Trophoblast cell (in vitro differentiated cells and primary cell): ENCODE measurements around the gene RFX3.

Experiments
- DNase-seq, 2 donors: peaks; one replicate each; pipeline ENCODE4 v3.0.0-alpha.2; 2016
- H2AFZ ChIP-seq: 2 replicates; pipeline ENCODE4 v1.6.1; 2013; ENCODE audit warnings: low read length, moderate library complexity, mild to moderate bottlenecking; ENCODE audit not compliant: insufficient read depth, poor library complexity
- H2AK5ac ChIP-seq: 2 replicates; pipeline ENCODE4 v1.6.1; 2013; ENCODE audit warnings: mild to moderate bottlenecking, low read length
- H2BK120ac ChIP-seq: 2 replicates; pipeline ENCODE4 v1.6.1; 2013; ENCODE audit warnings: low read length, mild to moderate bottlenecking, moderate library complexity; ENCODE audit not compliant: insufficient read depth, poor library complexity
- H2BK12ac ChIP-seq: 2 replicates; pipeline ENCODE4 v1.6.1; 2013; ENCODE audit warnings: mild to moderate bottlenecking, low read length, moderate library complexity
- H2BK5ac ChIP-seq: 2 replicates; pipeline ENCODE4 v1.6.1; 2013; ENCODE audit warnings: low read length, low read depth, moderate library complexity, mild to moderate bottlenecking; ENCODE audit not compliant: poor library complexity
- H3K14ac ChIP-seq: 2 replicates; pipeline ENCODE4 v1.6.1; 2013; ENCODE audit warnings: mild to moderate bottlenecking, low read length
- H3K18ac ChIP-seq: 2 replicates; pipeline ENCODE4 v1.6.1; 2013; ENCODE audit warnings: mild to moderate bottlenecking, low read length
- H3K23ac ChIP-seq: 2 replicates; pipeline ENCODE4 v1.6.1; 2013; ENCODE audit warnings: low read length
- H3K27ac ChIP-seq: 2 replicates; pipeline ENCODE4 v1.5.1; 2013; ENCODE audit warnings: low read depth, mild to moderate bottlenecking, inconsistent platforms, low read length, moderate library complexity
- H3K27me3 ChIP-seq: 2 replicates; pipeline ENCODE4 v1.6.1; 2013; ENCODE audit warnings: inconsistent platforms, mild to moderate bottlenecking, low read length, moderate library complexity; ENCODE audit not compliant: insufficient read depth
- H3K36me3 ChIP-seq, 2 experiments: 1 replicate in 1 of 2; 2 replicates in 1 of 2; pipeline ENCODE4 v1.6.1; 2013; ENCODE audit warnings: low read length in 2 of 2, mild to moderate bottlenecking in 2 of 2, moderate library complexity in 1 of 2; ENCODE audit not compliant: insufficient read depth in 2 of 2, control insufficient read depth in 1 of 2
- H3K4ac ChIP-seq: 2 replicates; pipeline ENCODE4 v1.6.1; 2013; ENCODE audit warnings: low read depth, mild to moderate bottlenecking, low read length, moderate library complexity
- H3K4me1 ChIP-seq, 2 experiments: 1 replicate in 1 of 2; 2 replicates in 1 of 2; pipeline ENCODE4 v1.6.1; 2013; ENCODE audit warnings: low read length in 2 of 2, mild to moderate bottlenecking in 2 of 2, moderate library complexity in 1 of 2; ENCODE audit not compliant: insufficient read depth in 2 of 2, control insufficient read depth in 1 of 2
- H3K4me2 ChIP-seq: 2 replicates; pipeline ENCODE4 v1.6.1; 2013; ENCODE audit warnings: inconsistent platforms, mild to moderate bottlenecking, low read length, moderate library complexity
- H3K4me3 ChIP-seq: 2 replicates; pipeline ENCODE4 v1.5.1; 2013; ENCODE audit warnings: mild to moderate bottlenecking, low read depth, low read length, inconsistent platforms
- H3K79me1 ChIP-seq: one replicate; pipeline ENCODE4 v1.6.1; 2013; ENCODE audit warnings: low read length
- H3K79me2 ChIP-seq: 2 replicates; pipeline ENCODE4 v1.6.1; 2013; ENCODE audit warnings: low read length, mild to moderate bottlenecking; ENCODE audit not compliant: control insufficient read depth, insufficient read depth, poor library complexity
- H3K9ac ChIP-seq: 2 replicates; pipeline ENCODE4 v1.6.1; 2013; ENCODE audit warnings: mild to moderate bottlenecking, low read length
- H3K9me3 ChIP-seq: 2 replicates; pipeline ENCODE4 v1.6.1; 2013; ENCODE audit warnings: low read depth, mild to moderate bottlenecking, control low read depth, inconsistent platforms, low read length; ENCODE audit not compliant: insufficient read depth
- H4K12ac ChIP-seq: 2 replicates; pipeline ENCODE4 v1.6.1; 2013; ENCODE audit warnings: low read depth, mild to moderate bottlenecking, low read length, moderate library complexity
- H4K8ac ChIP-seq: 2 replicates; pipeline ENCODE4 v1.6.1; 2013; ENCODE audit warnings: low read depth, mild to moderate bottlenecking, low read length, moderate library complexity
- H4K91ac ChIP-seq: one replicate; pipeline ENCODE4 v1.6.1; 2013; ENCODE audit warnings: low read depth, mild to moderate bottlenecking, low read length, moderate library complexity
- WGBS: extraction: QIAGEN DNeasy Blood & Tissue Kit; methylation state at CpG from one replicate; pipeline ENCODE4 v1.1.7; 2013; ENCODE audit warnings: missing lambda C conversion rate; ENCODE audit not compliant: insufficient read length, insufficient coverage; ENCODE audit errors: extremely low coverage; 5-methylcytosine and 5-hydroxymethylcytosine counted together

Gene RFX3

DNA sequence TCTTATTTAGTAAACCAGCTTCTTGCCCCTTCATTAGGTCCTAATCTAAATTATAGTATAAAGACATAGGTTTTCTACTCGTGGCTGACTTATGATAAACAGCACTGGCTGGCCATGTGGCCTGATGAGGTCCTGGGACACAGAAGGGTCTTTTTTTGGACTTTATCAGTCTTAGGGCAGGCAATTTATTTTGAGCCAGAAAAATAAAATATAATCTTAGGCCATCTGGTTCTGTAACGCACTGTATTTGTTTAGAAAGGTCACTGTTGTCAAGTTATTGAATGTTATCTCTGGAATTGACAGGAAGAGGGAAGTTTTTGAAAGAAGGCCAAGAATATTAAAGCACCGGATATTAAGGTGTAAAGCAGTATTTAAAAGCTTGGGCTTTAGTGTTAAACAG lies 53.9 kb downstream of the RFX3 start:
- Histone ChIP-seq H3K79me1 (no peaks in the 10 kb centered on the region), H3K4ac (no peak overlapping the region), H2AK5ac (no peak overlapping the region), H3K4me2 (no peak overlapping the region), H3K4me1 (peaks cover 4 to 5% of the 10 kb centered on the region in 2 experiments), H4K12ac (no peak overlapping the region), H4K8ac (no peak overlapping the region), H4K91ac (no peak overlapping the region), H3K36me3 (no peaks in the 10 kb centered on the region), H3K4me3 (no peak overlapping the region), H2BK120ac (no peak overlapping the region), H3K79me2 (no peaks in the 10 kb centered on the region), H3K27me3 (no peaks in the 10 kb centered on the region), H3K14ac (no peak overlapping the region), H3K18ac (no peak overlapping the region), H2AFZ (no peak overlapping the region), H3K9me3 (no peaks in the 10 kb centered on the region), H3K27ac (no peak overlapping the region), H2BK12ac (no peak overlapping the region), H3K9ac (no peak overlapping the region), H3K23ac (no peak overlapping the region), H2BK5ac (no peak overlapping the region)
- no peak for DNase-seq
- WGBS: no CpG with 5 or more reads among the region's 3 CpGs

GRCh38 chr9:3468421-3469205 lies 57.2 kb downstream of the RFX3 start:
- no peak overlapping the region for H3K18ac ChIP-seq
- no peaks in the 10 kb centered on the region for H3K79me1 ChIP-seq
- no peak overlapping the region for H2BK12ac ChIP-seq
- H4K8ac ChIP-seq: no peak overlapping the region
- H4K91ac ChIP-seq: no peak overlapping the region
- H3K4me1 ChIP-seq: no peaks in the 10 kb centered on the region
- no peak overlapping the region for H2AK5ac ChIP-seq
- peak in 1 of 2 donors; percentile 19 for DNase-seq
- no peak overlapping the region for H3K4me3 ChIP-seq
- no peak overlapping the region for H2AFZ ChIP-seq
- H3K9ac ChIP-seq: no peak overlapping the region
- no peak overlapping the region for H3K23ac ChIP-seq
- H3K79me2 ChIP-seq: no peaks in the 10 kb centered on the region
- no peaks in the 10 kb centered on the region for H3K36me3 ChIP-seq
- no peaks in the 10 kb centered on the region for H3K27me3 ChIP-seq
- no peak overlapping the region for H3K4me2 ChIP-seq
- H4K12ac ChIP-seq: no peak overlapping the region
- H2BK120ac ChIP-seq: no peak overlapping the region
- H2BK5ac ChIP-seq: no peak overlapping the region
- H3K4ac ChIP-seq: no peak overlapping the region
- no peak overlapping the region for H3K14ac ChIP-seq
- WGBS: no CpG with 5 or more reads among the region's 4 CpGs
- no peaks in the 10 kb centered on the region for H3K9me3 ChIP-seq
- H3K27ac ChIP-seq: no peak overlapping the region

- WGBS: no CpG with 5 or more reads among the region's 4 CpGs
- no peak overlapping the region for H3K18ac ChIP-seq
- peak; percentile 44 to 67 for DNase-seq
- H2BK120ac ChIP-seq: no peak overlapping the region
- no peaks in the 10 kb centered on the region for H3K4me1 ChIP-seq
- H3K4ac ChIP-seq: no peak overlapping the region
- H2BK12ac ChIP-seq: no peak overlapping the region
- H2AK5ac ChIP-seq: no peak overlapping the region
- no peak overlapping the region for H4K8ac ChIP-seq
- no peak overlapping the region for H3K4me2 ChIP-seq
- H3K27me3 ChIP-seq: no peaks in the 10 kb centered on the region
- H3K36me3 ChIP-seq: no peaks in the 10 kb centered on the region
- H3K23ac ChIP-seq: no peak overlapping the region
- H2BK5ac ChIP-seq: no peak overlapping the region
- H3K14ac ChIP-seq: no peak overlapping the region
- H3K79me1 ChIP-seq: no peaks in the 10 kb centered on the region
- H4K12ac ChIP-seq: no peak overlapping the region
- H3K9ac ChIP-seq: no peak overlapping the region
- H3K9me3 ChIP-seq: no peaks in the 10 kb centered on the region
- H3K4me3 ChIP-seq: no peak overlapping the region
- no peak overlapping the region for H3K27ac ChIP-seq
- no peaks in the 10 kb centered on the region for H3K79me2 ChIP-seq
- H2AFZ ChIP-seq: no peak overlapping the region
- no peak overlapping the region for H4K91ac ChIP-seq
Observed at GRCh38 chr9:3467593-3468219, 58.1 kb downstream of the RFX3 start.

- Histone ChIP-seq H3K36me3 (no peaks in the 10 kb centered on the region), H3K18ac (no peak overlapping the region), H3K4ac (no peak overlapping the region), H3K9ac (no peak overlapping the region), H4K8ac (no peak overlapping the region), H4K91ac (no peak overlapping the region), H3K14ac (no peak overlapping the region), H3K23ac (no peak overlapping the region), H2BK12ac (no peak overlapping the region), H3K27ac (no peak overlapping the region), H3K4me1 (no peaks in the 10 kb centered on the region), H2AFZ (no peak overlapping the region), H3K79me2 (no peaks in the 10 kb centered on the region), H2BK5ac (no peak overlapping the region), H2AK5ac (no peak overlapping the region), H3K4me2 (no peak overlapping the region), H3K79me1 (no peaks in the 10 kb centered on the region), H3K4me3 (no peak overlapping the region), H3K27me3 (no peaks in the 10 kb centered on the region), H2BK120ac (no peak overlapping the region), H3K9me3 (no peaks in the 10 kb centered on the region), H4K12ac (no peak overlapping the region)
- WGBS: no CpG with 5 or more reads among the region's 6 CpGs
- DNase-seq: no peak
Observed at GRCh38 chr9:3464033-3464638, 61.7 kb downstream of the RFX3 start.
